Upper lobe of left lung (tissue), 4 donors: ENCODE results near the gene OR4Q3.

Source experiments
- CTCF ChIP-seq, 6 experiments: fragments of 450-650 bp in 4 of 6; fragments of 200-600 bp in 2 of 6; sonication (generic) in 2 of 6; IDR thresholded peaks; one replicate each; pipeline ENCODE4 v1.5.1; 2016 to 2019; ENCODE audit warnings: antibody characterized with exemption in 6 of 6
- POLR2A ChIP-seq, 4 donors: fragments of 450-650 bp; IDR thresholded peaks; one replicate each; pipeline ENCODE4 v1.5.1; 2016 to 2017; ENCODE audit warnings: antibody characterized with exemption in 4 of 4, mild to moderate bottlenecking in 2 of 4
- POLR2AphosphoS5 ChIP-seq, 2 donors: sonication (generic); formaldehyde crosslinking; IDR thresholded peaks; one replicate each; pipeline ENCODE4 v1.5.1; 2017; ENCODE audit warnings: antibody characterized with exemption in 2 of 2

- TF ChIP-seq CTCF (IDR thresholded peaks at IDR 0.05) (no peak), POLR2A (IDR thresholded peaks at IDR 0.05) (no peak), POLR2AphosphoS5 (IDR thresholded peaks at IDR 0.05) (no peak)
These were observed 10.8 kb downstream of the OR4Q3 start for GRCh38 chr14:19754172-19754571.
